K562 (cell line): Measurements from ENCODE around the gene DDAH2. TPM values are rescaled to one million over a fixed set of nuclear protein-coding genes. Genes with fewer than 3 reads are reported as not detected.

ENCODE experiments used
- CBX2 ChIP-seq: fragments of 200-600 bp; sonication (generic); IDR thresholded peaks from one replicate; pipeline ENCODE4 v1.6.1; 2012; ENCODE audit warnings: mild to moderate bottlenecking, low read length, inconsistent platforms; ENCODE audit not compliant: insufficient read depth, poor library complexity, severe bottlenecking
- CHCHD3 ChIP-seq: fragments of 250-450 bp; sonication (Bioruptor Pico); IDR thresholded peaks from 2 replicates; pipeline ENCODE4 v2.1.2; 2022; ENCODE audit warnings: mild to moderate bottlenecking
- CHD4 ChIP-seq: fragments of 200-600 bp; sonication (generic); IDR thresholded peaks from 3 replicates; pipeline ENCODE4 v1.6.1; 2012; ENCODE audit warnings: low read depth, mild to moderate bottlenecking, mixed read lengths, low read length, inconsistent platforms; ENCODE audit not compliant: insufficient read depth, insufficient replicate concordance, poor library complexity, severe bottlenecking
- CREB1 ChIP-seq, 2 experiments: sonication (generic) in 1 of 2; formaldehyde crosslinking in 1 of 2; IDR thresholded peaks; 2 replicates each; pipeline versions ENCODE4 v1.6.1 to v1.8.0; 2012 to 2022; ENCODE audit warnings: inconsistent platforms in 1 of 2, mild to moderate bottlenecking in 1 of 2, missing genetic modification reagents in 1 of 2, moderate library complexity in 1 of 2
- CSDE1 ChIP-seq, 2 experiments: fragments of 450-650 bp; IDR thresholded peaks; 2 replicates each; pipeline ENCODE4 v1.6.1; 2016; ENCODE audit warnings: mild to moderate bottlenecking in 1 of 2
- DMBX1 ChIP-seq: fragments of 250-450 bp; sonication (Bioruptor Pico); IDR thresholded peaks from 2 replicates; pipeline ENCODE4 v1.8.0; 2022; ENCODE audit warnings: inconsistent platforms, mild to moderate bottlenecking, moderate library complexity, borderline replicate concordance
- FOXK1 ChIP-seq: sonication (generic); formaldehyde crosslinking; IDR thresholded peaks from 2 replicates; pipeline ENCODE4 v1.8.0; 2022; ENCODE audit warnings: missing genetic modification reagents, mild to moderate bottlenecking, borderline replicate concordance
- FOXP1 ChIP-seq: sonication (generic); formaldehyde crosslinking; IDR thresholded peaks from 2 replicates; pipeline ENCODE4 v1.8.0; 2022; ENCODE audit warnings: mild to moderate bottlenecking, missing genetic modification reagents
- GTF2E2 ChIP-seq: fragments of 200-800 bp; sonication (Bioruptor generic); IDR thresholded peaks from 2 replicates; pipeline ENCODE4 v1.6.1; 2016; ENCODE audit warnings: missing genetic modification characterization, missing compliant biosample characterization
- HBP1 ChIP-seq: fragments of 450-650 bp; formaldehyde crosslinking; IDR thresholded peaks from 2 replicates; pipeline ENCODE4 v1.4.0; 2022; ENCODE audit warnings: missing genetic modification characterization
- HCFC1 ChIP-seq: IDR thresholded peaks from 2 replicates; pipeline ENCODE4 v1.6.1; 2012; ENCODE audit warnings: low read depth, low read length, improper control_type of control experiment
- JUNB ChIP-seq: fragments of 450-650 bp; formaldehyde crosslinking; conservative IDR thresholded peaks from 2 replicates; pipeline ENCODE4 v1.4.0; 2020; ENCODE audit warnings: mild to moderate bottlenecking
- LARP7 ChIP-seq: fragments of 450-650 bp; IDR thresholded peaks from 2 replicates; pipeline ENCODE4 v1.6.1; 2016
- MAFG ChIP-seq: fragments of 450-650 bp; conservative IDR thresholded peaks from 2 replicates; pipeline ENCODE4 v1.6.1; 2016; ENCODE audit warnings: missing genetic modification characterization, missing compliant biosample characterization
- MAFK ChIP-seq: IDR thresholded peaks from 2 replicates; pipeline ENCODE4 v1.6.1; 2011; ENCODE audit warnings: low read length, improper control_type of control experiment
- NCOR1 ChIP-seq: fragments of 450-650 bp; IDR thresholded peaks from 2 replicates; pipeline ENCODE4 v1.6.1; 2016; ENCODE audit warnings: mild to moderate bottlenecking, moderate library complexity
- POLR2AphosphoS2 ChIP-seq: IDR thresholded peaks from 2 replicates; pipeline ENCODE4 v1.6.1; 2012; ENCODE audit warnings: low read length, improper control_type of control experiment
- SNRNP70 ChIP-seq: fragments of 200-400 bp; formaldehyde crosslinking; optimal IDR thresholded peaks from 2 replicates; pipeline ENCODE3; 2017; ENCODE audit warnings: low read depth, low read length
- ZFP91 ChIP-seq: sonication (generic); formaldehyde crosslinking; IDR thresholded peaks from 2 replicates; pipeline ENCODE4 v1.8.0; 2022; ENCODE audit warnings: mild to moderate bottlenecking, missing genetic modification reagents
- polyA plus RNA-seq, 8 experiments: library from polyadenylated mRNA; depleted of rRNA in 4 of 8; stranded (reverse) in 5 of 8; unstranded in 3 of 8; fragments of >200 nt; fragmentation: Nextera tagmentation in 2 of 8; fragmentation: Illumina TruSeq in 1 of 8; extraction: Ambion mirVana in 2 of 8; extraction: Trizol in 1 of 8; gene quantifications; 2 replicates each; pipeline versions ENCODE4 v1.2.1 to v1.2.3, GENCODE V29; 2011 to 2014; ENCODE audit warnings: inconsistent platforms in 1 of 8, missing spikeins in 1 of 8
- total RNA-seq, 7 experiments: library from RNA; depleted of rRNA in 6 of 7; stranded (reverse); fragments of >200 nt in 6 of 7; fragmentation: Illumina TruSeq in 2 of 7; extraction: Trizol in 2 of 7; gene quantifications; 2 replicates each; pipeline versions ENCODE4 v1.2.1 to v1.2.3, GENCODE V29; 2011 to 2021; ENCODE audit warnings: low replicate concordance in 1 of 7
- TF ChIP-seq, protein P1 (sequence below): fragments of 250-450 bp; sonication (Bioruptor Pico); IDR thresholded peaks from 2 replicates; pipeline ENCODE4 v1.9.0; 2021; ENCODE audit warnings: mild to moderate bottlenecking

Gene DDAH2
- total and polyA plus RNA-seq, 9 of the 15 experiments (the other 6 are each of a cell fraction or from before 2014, with no cell fraction given) = 1.8 to 45.4 (median 21.4) TPM

- TF ChIP-seq FOXP1 (CRISPR knock-in tag) = no peak
- TF ChIP-seq MAFK = peak; percentile 55
- TF ChIP-seq GTF2E2 (tag) = no peak
- 0 out of 2 replicates have a peak, but pooled peaks have one; percentile 15 for TF ChIP-seq FOXK1 (CRISPR knock-in tag)
- 0 out of 2 replicates have a peak, but pooled peaks have one; percentile 21 for TF ChIP-seq HBP1
- peak; percentile 9; the same call in 1 of the 2 replicates for TF ChIP-seq CREB1 (IDR thresholded peaks at IDR 0.05)
- no peak for TF ChIP-seq CREB1 (CRISPR knock-in tag; IDR thresholded peaks at IDR 0.05)
- TF ChIP-seq CSDE1 (IDR thresholded peaks at IDR 0.05) = peak in 1 of 2 experiments; percentile 34; a peak in 1 of 4 replicates
- 0 out of 2 replicates have a peak, but pooled peaks have one; percentile 7 for TF ChIP-seq ZFP91 (CRISPR knock-in tag)
- TF ChIP-seq DMBX1 (CRISPR knock-in tag) = peak; percentile 66
- no peak for TF ChIP-seq NCOR1
- TF ChIP-seq, protein P1, sequence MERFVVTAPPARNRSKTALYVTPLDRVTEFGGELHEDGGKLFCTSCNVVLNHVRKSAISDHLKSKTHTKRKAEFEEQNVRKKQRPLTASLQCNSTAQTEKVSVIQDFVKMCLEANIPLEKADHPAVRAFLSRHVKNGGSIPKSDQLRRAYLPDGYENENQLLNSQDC (CRISPR knock-in tag) = 0 out of 2 replicates have a peak, but pooled peaks have one; percentile 24
- TF ChIP-seq HCFC1 = no peak
- peak; percentile 82 for TF ChIP-seq CHD4
- no peak for TF ChIP-seq CHCHD3
- TF ChIP-seq CBX2 = no peak
- peak; percentile 79; the same call in 1 of the 2 replicates for TF ChIP-seq JUNB (CRISPR knock-in tag)
- peak; percentile 59 for TF ChIP-seq SNRNP70
- TF ChIP-seq LARP7 = no peak
- TF ChIP-seq MAFG (tag) = peak; percentile 86
- TF ChIP-seq POLR2AphosphoS2 = peak; percentile 14; the same call in 1 of the 2 replicates
Measured at GRCh38 chr6:31734247-31734820, 5.2 kb upstream of the DDAH2 start (continued).
